Measurements from ENCODE around the gene TGFBR3. TPM values are rescaled to one million over a fixed set of nuclear protein-coding genes. Genes with fewer than 3 reads are reported as not detected.

The TGFBR3 gene
- total and polyA plus RNA-seq, 9 of the 15 experiments (the other 6 are each of a cell fraction or from before 2014, with no cell fraction given), result 3.6 to 32.4 (median 15.6) TPM

DNA sequence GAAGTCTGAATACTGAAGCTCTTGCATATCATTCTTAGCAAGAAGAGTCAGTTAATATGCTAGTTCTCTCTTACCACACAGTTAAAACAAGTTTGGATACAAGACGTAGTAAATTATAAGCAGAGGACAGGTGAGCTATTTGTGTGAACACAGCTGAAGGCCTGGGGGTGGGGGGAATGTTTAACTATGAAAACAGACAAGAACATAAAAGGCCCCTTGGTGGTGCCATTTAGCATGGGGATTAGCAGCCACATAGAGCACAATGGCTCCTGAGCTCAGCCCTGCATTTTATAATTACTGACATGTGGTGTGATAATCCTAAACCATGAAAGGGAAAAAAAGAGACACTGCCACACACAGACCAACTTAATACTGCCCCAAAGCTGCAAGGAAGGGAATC lies 94.8 kb downstream of the TGFBR3 start (continued):
- TF ChIP-seq YBX1 (IDR thresholded peaks at IDR 0.05), result no peak
- peak in 1 of 3 experiments; percentile 37 for TF ChIP-seq YY1 (IDR thresholded peaks at IDR 0.05; ENCODE audit: borderline replicate concordance in 1 of 3, control insufficient read depth in 1 of 3, extremely low read depth in 1 of 3, insufficient read depth in 3 of 3, insufficient read length in 1 of 3, insufficient replicate concordance in 2 of 3, low read depth in 1 of 3, low read length in 2 of 3)
- no peak for TF ChIP-seq ZNF384 (IDR thresholded peaks at IDR 0.05; ENCODE audit: low read depth, low read length)
- TF ChIP-seq MEIS2 (IDR thresholded peaks at IDR 0.05; ENCODE audit: partially characterized antibody), result peak; percentile 45
- no peak for TF ChIP-seq EP400 (IDR thresholded peaks at IDR 0.05)
- TF ChIP-seq GATA2 (CRISPR knock-in tag; IDR thresholded peaks at IDR 0.05), result no peak
- no peak for TF ChIP-seq ZSCAN29 (IDR thresholded peaks at IDR 0.05)
- no peak for TF ChIP-seq NCOA6 (IDR thresholded peaks at IDR 0.05)
- TF ChIP-seq LEF1 (IDR thresholded peaks at IDR 0.05), result no peak
- TF ChIP-seq MCM5 (IDR thresholded peaks at IDR 0.05; ENCODE audit: low read depth), result no peak
- no peak for TF ChIP-seq MTA3 (IDR thresholded peaks at IDR 0.05; ENCODE audit: borderline replicate concordance)
- no peak for TF ChIP-seq BRCA1 (IDR thresholded peaks at IDR 0.05)
- TF ChIP-seq BRCA1 (CRISPR knock-in tag; IDR thresholded peaks at IDR 0.05), result no peak
- no peak for TF ChIP-seq ARID3A (IDR thresholded peaks at IDR 0.05; ENCODE audit: borderline replicate concordance, low read depth, low read length)
- peak in 1 of 2 experiments; percentile 34; a peak in 2 of 4 replicates for TF ChIP-seq RAD21 (CRISPR knock-in tag; conservative IDR thresholded peaks at IDR 0.05 in 1 of 2, IDR thresholded peaks at IDR 0.05 in 1 of 2)
- no peak for TF ChIP-seq ATF6 (CRISPR knock-in tag; IDR thresholded peaks at IDR 0.05)
- TF ChIP-seq RFX5 (IDR thresholded peaks at IDR 0.05; ENCODE audit: low read depth, low read length), result no peak
- TF ChIP-seq ZNF217 (CRISPR knock-in tag; IDR thresholded peaks at IDR 0.05), result no peak
